Mammary epithelial cell (primary cell): ENCODE results near the gene LRP1-AS.

Source experiments
- EZH2 ChIP-seq: IDR thresholded peaks from 2 replicates; pipeline ENCODE4 v1.6.1; 2012; ENCODE audit warnings: low read length, inconsistent platforms, borderline replicate concordance
- TF ChIP-seq, protein P1 (sequence below), 2 donors: IDR thresholded peaks in 1 of 2; conservative IDR thresholded peaks in 1 of 2; 2 replicates each; pipeline ENCODE4 v1.5.1; 2011 to 2012; ENCODE audit warnings: inconsistent platforms in 2 of 2, low read length in 2 of 2, mild to moderate bottlenecking in 2 of 2, control low read depth in 1 of 2, low read depth in 1 of 2; ENCODE audit not compliant: insufficient read depth in 1 of 2; ENCODE audit errors: extremely low read depth in 1 of 2

DNA sequence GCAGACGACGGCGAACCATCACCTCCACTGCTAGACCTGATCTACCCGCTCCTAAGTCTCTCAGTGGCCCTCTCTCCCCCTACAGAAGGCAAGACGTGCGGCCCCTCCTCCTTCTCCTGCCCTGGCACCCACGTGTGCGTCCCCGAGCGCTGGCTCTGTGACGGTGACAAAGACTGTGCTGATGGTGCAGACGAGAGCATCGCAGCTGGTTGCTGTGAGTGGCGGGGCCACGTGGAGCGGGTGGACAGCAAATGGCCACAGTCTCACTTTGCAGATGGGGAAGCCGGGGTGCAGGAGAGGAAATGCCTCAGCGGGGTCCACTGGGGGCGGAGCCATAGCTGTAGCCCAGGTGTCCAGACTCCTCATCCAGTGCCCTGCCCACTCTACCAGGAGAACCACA, 47.8 kb upstream of the LRP1-AS start:
- TF ChIP-seq, protein P1, sequence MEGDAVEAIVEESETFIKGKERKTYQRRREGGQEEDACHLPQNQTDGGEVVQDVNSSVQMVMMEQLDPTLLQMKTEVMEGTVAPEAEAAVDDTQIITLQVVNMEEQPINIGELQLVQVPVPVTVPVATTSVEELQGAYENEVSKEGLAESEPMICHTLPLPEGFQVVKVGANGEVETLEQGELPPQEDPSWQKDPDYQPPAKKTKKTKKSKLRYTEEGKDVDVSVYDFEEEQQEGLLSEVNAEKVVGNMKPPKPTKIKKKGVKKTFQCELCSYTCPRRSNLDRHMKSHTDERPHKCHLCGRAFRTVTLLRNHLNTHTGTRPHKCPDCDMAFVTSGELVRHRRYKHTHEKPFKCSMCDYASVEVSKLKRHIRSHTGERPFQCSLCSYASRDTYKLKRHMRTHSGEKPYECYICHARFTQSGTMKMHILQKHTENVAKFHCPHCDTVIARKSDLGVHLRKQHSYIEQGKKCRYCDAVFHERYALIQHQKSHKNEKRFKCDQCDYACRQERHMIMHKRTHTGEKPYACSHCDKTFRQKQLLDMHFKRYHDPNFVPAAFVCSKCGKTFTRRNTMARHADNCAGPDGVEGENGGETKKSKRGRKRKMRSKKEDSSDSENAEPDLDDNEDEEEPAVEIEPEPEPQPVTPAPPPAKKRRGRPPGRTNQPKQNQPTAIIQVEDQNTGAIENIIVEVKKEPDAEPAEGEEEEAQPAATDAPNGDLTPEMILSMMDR (conservative IDR thresholded peaks at IDR 0.05 in 1 of 2, IDR thresholded peaks at IDR 0.05 in 1 of 2; ENCODE audit: extremely low read depth in 1 of 2, insufficient read depth in 1 of 2, low read depth in 1 of 2, low read length in 2 of 2) = no peak
- no peak for TF ChIP-seq EZH2
